Prostate gland (tissue), 2 donors: ENCODE results near the gene VASN. TPM values are rescaled to one million over a fixed set of nuclear protein-coding genes. Genes with fewer than 3 reads are reported as not detected.
A peak's percentile ranks its signal among the peaks of the same experiment; 100 is the strongest.

Experiments
- DNase-seq: peaks from one replicate; pipeline ENCODE4 v3.0.0-alpha.2; 2019; ENCODE audit warnings: low spot score
- H3K27ac ChIP-seq, 2 donors: fragments of 200-600 bp; sonication (generic); 2 replicates each; pipeline ENCODE4 v1.5.1; 2017 to 2019
- H3K27me3 ChIP-seq: fragments of 200-600 bp; sonication (generic); replicated peaks from 2 replicates; pipeline ENCODE4 v1.5.1; 2019; ENCODE audit not compliant: insufficient read depth
- H3K36me3 ChIP-seq, 2 donors: fragments of 200-600 bp; sonication (generic); 1 replicate in 1 of 2; 2 replicates in 1 of 2; pipeline versions ENCODE4 v1.5.1 to v1.8.1; 2017 to 2019
- H3K4me1 ChIP-seq: fragments of 200-600 bp; sonication (generic); replicated peaks from 2 replicates; pipeline ENCODE4 v1.5.1; 2019
- H3K4me3 ChIP-seq, 2 donors: fragments of 200-600 bp; sonication (generic); 2 replicates each; pipeline ENCODE4 v1.5.1; 2017 to 2019
- H3K9me3 ChIP-seq: fragments of 200-600 bp; sonication (generic); 2 replicates; pipeline ENCODE4 v1.5.1; 2017
- POLR2A ChIP-seq: fragments of 450-650 bp; IDR thresholded peaks from one replicate; pipeline ENCODE4 v1.6.1; 2016; ENCODE audit warnings: antibody characterized with exemption, mild to moderate bottlenecking
- POLR2AphosphoS5 ChIP-seq: sonication (generic); formaldehyde crosslinking; IDR thresholded peaks from one replicate; pipeline ENCODE4 v1.6.1; 2017; ENCODE audit warnings: antibody characterized with exemption
- WGBS: methylation state at CpG from one replicate; pipeline ENCODE4 v1.1.5; 2018; 5-methylcytosine and 5-hydroxymethylcytosine counted together
- intact Hi-C: fragments of 100-400 bp; cut with DNase I; formaldehyde crosslinking; loops from one replicate; pipeline ENCODE4 v1.14.2; 2022
- total RNA-seq, 2 donors: library from RNA; depleted of rRNA; stranded (reverse); fragments of >200 nt; gene quantifications; one replicate each; pipeline ENCODE4 v1.1.0, GENCODE V29; 2016
- TF ChIP-seq, protein P1 (sequence below), 4 experiments: fragments of 200-600 bp in 2 of 4; fragments of 450-650 bp in 2 of 4; sonication (generic) in 2 of 4; IDR thresholded peaks; 1 replicate in 3 of 4; 2 replicates in 1 of 4; pipeline ENCODE4 v1.5.1; 2016 to 2019; ENCODE audit warnings: antibody characterized with exemption in 4 of 4, mild to moderate bottlenecking in 2 of 4, moderate library complexity in 2 of 4

Gene VASN
- total RNA-seq, 2 donors from 2014 or later, result 13.1 to 97.4 TPM

GRCh38 chr16:4350365-4350786 lies 21.3 kb upstream of the VASN start:
- 35% methylated on average over 24 of the region's 24 CpGs for WGBS
- TF ChIP-seq POLR2AphosphoS5 (no peak), POLR2A (no peak)
- TF ChIP-seq, protein P1, sequence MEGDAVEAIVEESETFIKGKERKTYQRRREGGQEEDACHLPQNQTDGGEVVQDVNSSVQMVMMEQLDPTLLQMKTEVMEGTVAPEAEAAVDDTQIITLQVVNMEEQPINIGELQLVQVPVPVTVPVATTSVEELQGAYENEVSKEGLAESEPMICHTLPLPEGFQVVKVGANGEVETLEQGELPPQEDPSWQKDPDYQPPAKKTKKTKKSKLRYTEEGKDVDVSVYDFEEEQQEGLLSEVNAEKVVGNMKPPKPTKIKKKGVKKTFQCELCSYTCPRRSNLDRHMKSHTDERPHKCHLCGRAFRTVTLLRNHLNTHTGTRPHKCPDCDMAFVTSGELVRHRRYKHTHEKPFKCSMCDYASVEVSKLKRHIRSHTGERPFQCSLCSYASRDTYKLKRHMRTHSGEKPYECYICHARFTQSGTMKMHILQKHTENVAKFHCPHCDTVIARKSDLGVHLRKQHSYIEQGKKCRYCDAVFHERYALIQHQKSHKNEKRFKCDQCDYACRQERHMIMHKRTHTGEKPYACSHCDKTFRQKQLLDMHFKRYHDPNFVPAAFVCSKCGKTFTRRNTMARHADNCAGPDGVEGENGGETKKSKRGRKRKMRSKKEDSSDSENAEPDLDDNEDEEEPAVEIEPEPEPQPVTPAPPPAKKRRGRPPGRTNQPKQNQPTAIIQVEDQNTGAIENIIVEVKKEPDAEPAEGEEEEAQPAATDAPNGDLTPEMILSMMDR (IDR thresholded peaks at IDR 0.05), result no peak
- Histone ChIP-seq H3K9me3 (no peaks in the 10 kb centered on the region), H3K36me3 (no peaks in the 10 kb centered on the region), H3K27me3 (no peaks in the 10 kb centered on the region), H3K4me3 (peak overlapping the region; percentile 51 to 78), H3K27ac (peak overlapping the region; percentile 55 to 72), H3K4me1 (no peaks in the 10 kb centered on the region)
- intact Hi-C loops, result no loop called here
- no peak for DNase-seq

DNA sequence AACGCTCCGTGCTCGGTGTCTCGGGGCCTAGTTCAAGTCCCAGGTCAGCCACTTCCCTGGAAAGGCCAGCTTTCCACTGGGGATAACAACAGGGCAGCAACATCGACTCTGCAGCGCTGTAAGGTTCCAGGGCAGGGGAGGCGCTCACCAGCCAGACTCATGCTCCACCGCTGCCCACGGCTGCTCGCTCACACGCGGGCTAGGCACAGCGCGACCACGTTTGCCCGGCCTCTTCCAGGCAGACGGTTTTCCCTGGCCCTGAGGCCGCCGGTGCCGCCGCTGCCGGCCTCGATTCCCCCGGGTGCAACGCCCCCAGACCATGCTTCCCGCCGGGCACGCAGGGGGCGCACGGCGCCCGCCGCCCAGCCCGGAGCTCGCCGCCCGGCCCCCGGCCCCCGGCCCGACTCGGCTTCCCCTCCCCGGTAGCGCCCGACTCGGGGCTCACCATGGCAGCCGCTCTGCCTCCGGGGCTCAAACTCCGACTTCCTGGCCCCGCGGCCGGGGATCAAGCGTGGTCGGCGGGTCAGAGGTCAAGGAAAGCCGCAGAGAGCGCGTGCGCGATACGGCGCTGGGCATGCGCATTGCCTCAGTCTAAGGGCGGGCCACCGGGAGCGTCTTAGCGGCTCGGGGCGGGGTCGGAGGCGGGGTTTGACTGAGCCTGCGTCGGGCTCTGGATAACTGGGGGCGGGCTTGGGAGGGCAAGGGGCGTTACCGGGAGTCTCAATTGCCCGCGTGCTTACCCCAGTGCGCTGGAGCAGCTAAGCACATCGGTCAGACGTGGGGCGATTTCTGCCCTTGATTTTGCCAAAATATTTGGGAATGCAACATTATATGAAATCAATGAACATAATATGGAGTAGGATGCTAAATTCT lies 20.6 kb upstream of the VASN start, which contains the start of gene PAM16:
Gene PAM16, minus strand, starts transcription at position 535 of the 873 bp plus-strand sequence. Its CDS starts 87 bp downstream, at position 448.
- H3K27me3 ChIP-seq, result no peaks in the 10 kb centered on the region
- intact Hi-C loops, result no loop called here
- no peaks in the 10 kb centered on the region for H3K4me1 ChIP-seq
- under 1% methylated on average over 70 of the region's 81 CpGs for WGBS
- H3K4me3 ChIP-seq, result peak within 1 kb of the TSS; percentile 51 to 78
- H3K9me3 ChIP-seq, result no peaks in the 10 kb centered on the region
- no peak for TF ChIP-seq POLR2A
- TF ChIP-seq POLR2AphosphoS5, result peak; percentile 89
- TF ChIP-seq, protein P1 (IDR thresholded peaks at IDR 0.05), result no peak
- peak; percentile 92 for DNase-seq
- H3K36me3 ChIP-seq, result no peaks in the 10 kb centered on the region
- H3K27ac ChIP-seq, result peak within 1 kb of the TSS; percentile 55 to 72

GRCh38 chr16:4351880-4352279 lies 19.8 kb upstream of the VASN start:
- Histone ChIP-seq H3K27ac (no peak overlapping the region), H3K4me3 (no peak overlapping the region), H3K9me3 (no peaks in the 10 kb centered on the region), H3K4me1 (no peaks in the 10 kb centered on the region), H3K27me3 (no peaks in the 10 kb centered on the region), H3K36me3 (no peaks in the 10 kb centered on the region)
- TF ChIP-seq, protein P1 (IDR thresholded peaks at IDR 0.05), result no peak
- no peak for TF ChIP-seq POLR2A
- TF ChIP-seq POLR2AphosphoS5, result no peak
- 84% methylated on average over 7 of the region's 7 CpGs for WGBS
- no peak for DNase-seq
- intact Hi-C loops, result no loop called here

DNA sequence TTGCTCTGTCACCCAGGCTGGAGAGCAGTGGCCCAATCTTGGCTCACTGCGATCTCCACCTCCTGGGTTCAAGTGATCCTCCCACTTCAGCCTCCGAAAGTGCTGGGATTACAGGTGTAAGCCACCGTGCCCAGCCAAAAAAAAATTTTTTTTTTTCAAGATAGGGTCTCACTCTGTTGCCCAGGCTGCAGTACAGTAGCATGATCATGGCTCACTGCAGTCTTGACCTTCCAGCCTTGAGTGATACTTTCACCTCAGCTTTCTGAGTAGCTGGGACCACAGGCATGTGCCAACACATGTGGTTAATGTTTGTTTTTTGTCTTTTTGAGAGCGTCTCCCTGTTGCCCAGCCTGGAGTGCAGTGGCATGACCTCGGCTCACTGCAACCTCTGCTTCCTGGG lies 18.8 kb upstream of the VASN start:
- Histone ChIP-seq H3K27ac (no peak overlapping the region), H3K9me3 (no peaks in the 10 kb centered on the region), H3K27me3 (no peaks in the 10 kb centered on the region), H3K4me1 (no peaks in the 10 kb centered on the region), H3K36me3 (no peaks in the 10 kb centered on the region), H3K4me3 (no peak overlapping the region)
- TF ChIP-seq, protein P1 (IDR thresholded peaks at IDR 0.05), result no peak
- TF ChIP-seq POLR2AphosphoS5 (no peak), POLR2A (no peak)
- 87% methylated on average over 5 of the region's 5 CpGs for WGBS
- no peak for DNase-seq
- intact Hi-C loops, result no loop called here

- DNase-seq, result no peak
- H3K4me1 ChIP-seq, result no peaks in the 10 kb centered on the region
- WGBS, result 89% methylated on average over 4 of the region's 4 CpGs
- TF ChIP-seq, protein P1 (IDR thresholded peaks at IDR 0.05), result no peak
- TF ChIP-seq POLR2AphosphoS5 (no peak), POLR2A (no peak)
- H3K27ac ChIP-seq, result no peak overlapping the region
- intact Hi-C loops, result no loop called here
- no peaks in the 10 kb centered on the region for H3K9me3 ChIP-seq
- H3K4me3 ChIP-seq, result no peak overlapping the region
- no peaks in the 10 kb centered on the region for H3K27me3 ChIP-seq
- H3K36me3 ChIP-seq, result no peaks in the 10 kb centered on the region
Measured at GRCh38 chr16:4353675-4354074, 18.0 kb upstream of the VASN start.
